ENCODE data around the gene PDE8B.

PDE8B gene

DNA sequence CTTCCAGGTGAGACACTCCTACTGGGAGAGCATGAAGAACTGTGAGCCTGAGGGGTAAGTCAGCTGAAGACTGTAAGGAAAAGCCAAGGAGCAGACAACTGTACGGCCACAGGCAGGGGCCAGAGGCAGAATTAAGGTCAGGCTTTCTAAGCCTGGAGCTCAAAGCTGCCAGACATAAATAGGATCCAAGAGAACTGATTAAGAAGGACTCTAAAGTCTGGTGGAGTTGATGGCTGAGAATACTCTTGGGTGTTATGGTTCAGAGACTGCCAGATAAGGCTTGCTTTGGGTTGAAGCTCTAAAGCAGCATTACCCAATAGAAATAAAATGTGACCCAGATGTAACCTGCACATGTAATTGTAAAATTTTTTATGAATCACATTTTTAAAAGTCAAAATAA is 12.2 kb downstream of the PDE8B start:
- H3K4me3 ChIP-seq (ENCODE audit: low read depth, low read length), result no peak overlapping the region
- TF ChIP-seq, protein P1, sequence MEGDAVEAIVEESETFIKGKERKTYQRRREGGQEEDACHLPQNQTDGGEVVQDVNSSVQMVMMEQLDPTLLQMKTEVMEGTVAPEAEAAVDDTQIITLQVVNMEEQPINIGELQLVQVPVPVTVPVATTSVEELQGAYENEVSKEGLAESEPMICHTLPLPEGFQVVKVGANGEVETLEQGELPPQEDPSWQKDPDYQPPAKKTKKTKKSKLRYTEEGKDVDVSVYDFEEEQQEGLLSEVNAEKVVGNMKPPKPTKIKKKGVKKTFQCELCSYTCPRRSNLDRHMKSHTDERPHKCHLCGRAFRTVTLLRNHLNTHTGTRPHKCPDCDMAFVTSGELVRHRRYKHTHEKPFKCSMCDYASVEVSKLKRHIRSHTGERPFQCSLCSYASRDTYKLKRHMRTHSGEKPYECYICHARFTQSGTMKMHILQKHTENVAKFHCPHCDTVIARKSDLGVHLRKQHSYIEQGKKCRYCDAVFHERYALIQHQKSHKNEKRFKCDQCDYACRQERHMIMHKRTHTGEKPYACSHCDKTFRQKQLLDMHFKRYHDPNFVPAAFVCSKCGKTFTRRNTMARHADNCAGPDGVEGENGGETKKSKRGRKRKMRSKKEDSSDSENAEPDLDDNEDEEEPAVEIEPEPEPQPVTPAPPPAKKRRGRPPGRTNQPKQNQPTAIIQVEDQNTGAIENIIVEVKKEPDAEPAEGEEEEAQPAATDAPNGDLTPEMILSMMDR (IDR thresholded peaks at IDR 0.05; ENCODE audit: low read depth, low read length), result no peak

- TF ChIP-seq, protein P1 (IDR thresholded peaks at IDR 0.05; ENCODE audit: low read depth, low read length), result no peak
- H3K4me3 ChIP-seq (ENCODE audit: low read depth, low read length), result no peak overlapping the region
Observed at GRCh38 chr5:77223653-77224052, 13.2 kb downstream of the PDE8B start.

- H3K4me3 ChIP-seq (ENCODE audit: low read depth, low read length), result no peak overlapping the region
- TF ChIP-seq, protein P1 (IDR thresholded peaks at IDR 0.05; ENCODE audit: low read depth, low read length), result no peak
Observed at GRCh38 chr5:77224672-77225355, 14.3 kb downstream of the PDE8B start.

DNA sequence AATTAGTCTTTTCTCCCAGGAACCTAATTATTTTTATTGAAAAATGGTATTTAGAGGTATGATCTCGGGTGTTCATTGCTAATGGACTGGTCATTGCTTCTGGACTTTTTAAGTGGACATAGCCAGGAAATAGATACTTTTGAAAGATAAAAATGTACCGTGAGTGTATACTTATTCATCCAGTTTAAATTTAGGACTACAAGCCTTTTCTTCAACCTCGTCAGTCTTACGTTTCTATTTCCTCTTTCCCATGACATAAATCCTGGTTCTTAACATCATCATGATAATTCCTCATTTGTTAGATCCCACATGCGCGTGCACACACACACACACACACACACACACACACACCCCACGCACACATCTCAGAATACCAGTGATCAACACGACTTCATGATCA is 15.1 kb downstream of the PDE8B start:
- TF ChIP-seq, protein P1 (IDR thresholded peaks at IDR 0.05; ENCODE audit: low read depth, low read length), result no peak
- no peak overlapping the region for H3K4me3 ChIP-seq (ENCODE audit: low read depth, low read length)

GRCh38 chr5:77229887-77230286 is 19.4 kb downstream of the PDE8B start:
- no peak overlapping the region for H3K4me3 ChIP-seq (ENCODE audit: low read depth, low read length)
- TF ChIP-seq, protein P1 (IDR thresholded peaks at IDR 0.05; ENCODE audit: low read depth, low read length), result no peak

DNA sequence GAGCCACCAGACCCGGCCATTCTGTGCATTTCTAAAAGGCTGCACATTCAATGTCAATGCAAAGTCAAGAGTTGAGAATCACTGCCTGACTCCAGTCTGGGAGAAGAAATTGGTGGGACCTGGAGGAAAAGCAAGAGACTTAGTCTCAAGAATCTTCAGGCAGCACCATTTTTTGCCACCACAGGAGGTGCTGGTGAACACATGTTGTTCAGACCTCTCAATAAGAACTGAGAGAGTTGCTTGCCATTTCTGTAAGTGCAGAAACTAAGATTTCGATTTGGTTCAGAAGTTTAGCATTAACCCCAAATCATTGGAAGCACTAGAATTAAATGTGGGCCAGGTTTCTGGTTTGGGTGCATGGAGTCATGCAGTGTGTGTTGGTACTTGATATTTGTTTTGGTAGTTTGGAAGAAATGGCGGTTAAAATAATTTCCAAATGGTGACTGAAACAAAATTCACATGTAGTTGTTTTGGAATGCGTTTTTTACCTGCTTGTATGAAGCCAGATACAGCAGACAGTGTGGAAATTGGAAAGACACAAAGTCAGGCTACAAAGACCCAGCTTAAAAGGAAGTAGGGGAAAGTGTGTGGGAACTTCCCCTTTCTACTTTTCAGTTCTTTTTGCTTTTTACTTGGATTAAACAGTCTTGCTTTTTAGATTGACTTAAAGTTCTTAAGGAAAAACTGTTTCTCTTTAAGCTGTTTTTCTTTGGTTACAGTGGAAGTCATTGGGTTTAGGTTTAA is 20.4 kb downstream of the PDE8B start:
- H3K4me3 ChIP-seq (ENCODE audit: low read depth, low read length), result no peak overlapping the region
- TF ChIP-seq, protein P1 (IDR thresholded peaks at IDR 0.05; ENCODE audit: low read depth, low read length), result no peak

GRCh38 chr5:77231471-77232138 is 21.1 kb downstream of the PDE8B start:
- no peak overlapping the region for H3K4me3 ChIP-seq (ENCODE audit: low read depth, low read length)
- TF ChIP-seq, protein P1 (IDR thresholded peaks at IDR 0.05; ENCODE audit: low read depth, low read length), result no peak
